GM19043 (cell line): ENCODE data around the gene S100PBP.

ENCODE experiments used
- ATAC-seq: cut with Tn5 transposase; IDR thresholded peaks from one replicate; pipeline ENCODE4 v1.9.1; 2021; ENCODE audit warnings: low read depth; ENCODE audit not compliant: unreplicated experiment

Gene S100PBP

GRCh38 chr1:32818804-32819541 lies 1.5 kb downstream of the S100PBP start:
- ATAC-seq, result no peak

DNA sequence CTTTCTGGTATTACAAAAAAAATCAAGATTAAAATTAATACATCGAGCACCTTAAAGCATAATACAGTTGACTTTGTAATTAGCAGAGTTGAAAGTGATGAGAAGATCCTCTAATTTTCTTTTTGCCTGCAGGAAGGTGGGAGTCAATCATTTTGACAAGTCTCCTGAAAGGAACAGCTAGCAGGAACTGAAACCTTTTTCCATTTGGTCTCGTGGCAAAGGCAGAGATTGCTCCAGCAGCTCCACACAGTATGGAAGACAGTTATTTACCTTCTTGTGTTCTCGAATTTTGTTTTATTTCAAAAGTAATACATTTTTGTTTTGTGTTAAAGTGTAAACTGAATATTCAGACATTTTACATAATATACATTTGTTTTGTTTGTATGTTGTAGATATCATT lies 7.7 kb downstream of the S100PBP start:
- no peak for ATAC-seq

GRCh38 chr1:32828341-32828740 lies 10.9 kb downstream of the S100PBP start:
- ATAC-seq, result no peak

DNA sequence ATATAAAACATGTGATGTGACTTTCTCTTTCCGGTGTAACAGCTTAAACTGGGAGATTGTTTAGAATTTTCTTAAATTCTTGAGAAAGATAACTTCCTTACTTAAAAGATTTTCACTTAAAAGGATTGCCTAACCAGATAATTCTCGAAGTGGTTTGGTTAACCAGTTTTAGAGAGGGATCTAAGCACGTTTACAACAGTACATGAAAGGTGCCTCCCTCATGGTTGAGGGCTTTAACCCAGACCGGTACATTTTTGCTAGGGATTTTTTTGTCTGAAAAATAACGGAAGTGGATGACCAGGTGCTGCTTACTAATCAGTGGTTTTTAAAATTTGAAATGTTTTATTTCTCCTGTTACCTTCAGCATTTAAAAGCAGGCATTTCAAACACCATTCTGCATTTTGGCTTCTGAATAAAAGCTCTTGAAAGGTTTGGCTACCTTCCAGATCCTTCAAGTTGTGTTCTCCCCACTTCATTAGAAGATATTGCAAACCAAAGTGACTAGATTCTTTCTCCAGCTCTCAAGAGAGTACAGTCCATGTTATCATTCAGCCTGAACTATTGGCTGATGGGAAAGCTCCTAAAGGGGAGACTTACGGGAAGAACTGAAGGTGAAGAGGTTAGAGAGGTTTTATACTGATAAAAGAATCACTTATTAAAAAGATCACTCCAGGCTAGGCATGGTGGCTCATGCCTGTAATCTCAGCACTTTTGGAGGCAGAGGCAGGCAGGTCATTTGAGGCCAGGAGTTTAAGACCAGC lies 12.8 kb downstream of the S100PBP start:
- no peak for ATAC-seq

GRCh38 chr1:32831878-32832277 lies 14.4 kb downstream of the S100PBP start:
- ATAC-seq, result no peak

DNA sequence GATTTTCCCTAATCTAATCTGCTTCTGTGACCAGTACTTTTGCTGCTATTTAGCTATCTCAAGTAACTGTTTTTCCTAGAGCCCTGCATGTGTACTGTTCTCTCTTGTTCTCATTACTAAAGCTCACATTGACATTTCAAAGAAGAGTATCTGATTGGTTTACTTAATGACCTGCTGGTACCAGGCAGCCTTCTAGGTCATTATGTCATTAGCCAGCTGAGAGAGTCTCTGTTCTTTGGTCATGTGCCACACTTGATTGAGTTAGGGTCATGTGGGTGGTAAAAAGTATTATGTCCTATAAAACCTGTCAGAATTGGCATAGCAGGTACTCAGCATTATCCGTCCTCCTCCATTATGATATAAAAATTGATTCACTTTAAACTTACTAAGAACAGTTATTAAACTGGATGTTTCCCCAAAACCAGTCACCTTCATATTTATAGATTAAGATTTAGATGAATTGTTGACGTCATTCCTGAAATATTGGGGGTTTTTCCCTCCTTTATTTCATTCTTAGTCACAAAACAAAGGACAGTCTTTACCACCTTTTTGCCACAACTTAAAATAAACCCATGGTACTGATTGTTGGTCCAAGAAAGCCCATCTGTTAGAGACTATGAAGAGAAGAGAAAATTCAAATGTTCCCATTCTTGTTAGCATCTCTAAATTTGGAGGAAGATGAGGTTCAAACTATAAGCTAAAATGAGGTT lies 31.1 kb downstream of the S100PBP start:
- no peak for ATAC-seq

- ATAC-seq, result no peak
These were observed 38.6 kb downstream of the S100PBP start for GRCh38 chr1:32855861-32856617.

DNA sequence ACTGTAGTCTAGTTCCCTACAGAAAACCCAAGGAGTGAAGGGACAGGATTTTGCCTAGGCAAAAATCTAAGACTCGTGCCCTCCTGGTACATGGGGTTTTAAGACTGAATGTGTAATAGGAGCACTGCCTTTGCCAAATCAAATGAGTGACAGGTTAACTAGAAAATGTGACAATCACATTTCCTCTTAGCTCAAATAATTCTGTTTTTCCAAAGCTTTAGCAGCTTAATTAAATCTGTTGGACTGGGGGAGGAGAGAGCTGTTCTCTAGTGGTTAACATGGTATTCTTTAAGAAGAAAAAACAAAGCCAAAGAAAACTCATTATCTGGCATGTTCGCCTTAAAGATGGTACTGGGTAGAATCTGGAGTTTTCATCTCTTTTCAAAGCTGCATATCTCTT lies 40.7 kb downstream of the S100PBP start:
- ATAC-seq, result no peak

- no peak for ATAC-seq
These were observed 41.3 kb downstream of the S100PBP start for GRCh38 chr1:32858791-32859190.

DNA sequence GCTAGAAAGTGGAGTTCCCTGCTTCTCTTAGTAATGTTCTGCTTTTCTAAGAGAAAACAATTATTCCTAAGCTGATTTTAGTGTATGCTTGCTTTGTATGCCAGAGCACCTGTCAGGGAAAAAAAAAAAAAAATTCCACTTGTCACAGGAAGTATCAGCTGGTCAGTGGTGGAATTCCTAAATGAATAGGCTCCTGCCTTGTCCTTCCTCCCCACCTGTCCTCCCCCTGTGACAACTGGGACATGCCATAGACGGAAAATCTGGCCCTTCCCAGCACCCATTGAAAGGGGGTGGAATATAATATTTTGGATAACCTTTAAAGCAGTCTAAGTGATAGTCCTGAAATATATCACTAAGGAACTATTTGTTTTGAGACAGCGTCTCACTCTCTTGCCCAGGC lies 42.5 kb downstream of the S100PBP start:
- ATAC-seq, result no peak

GRCh38 chr1:32860566-32860965 lies 43.1 kb downstream of the S100PBP start:
- ATAC-seq, result no peak

DNA sequence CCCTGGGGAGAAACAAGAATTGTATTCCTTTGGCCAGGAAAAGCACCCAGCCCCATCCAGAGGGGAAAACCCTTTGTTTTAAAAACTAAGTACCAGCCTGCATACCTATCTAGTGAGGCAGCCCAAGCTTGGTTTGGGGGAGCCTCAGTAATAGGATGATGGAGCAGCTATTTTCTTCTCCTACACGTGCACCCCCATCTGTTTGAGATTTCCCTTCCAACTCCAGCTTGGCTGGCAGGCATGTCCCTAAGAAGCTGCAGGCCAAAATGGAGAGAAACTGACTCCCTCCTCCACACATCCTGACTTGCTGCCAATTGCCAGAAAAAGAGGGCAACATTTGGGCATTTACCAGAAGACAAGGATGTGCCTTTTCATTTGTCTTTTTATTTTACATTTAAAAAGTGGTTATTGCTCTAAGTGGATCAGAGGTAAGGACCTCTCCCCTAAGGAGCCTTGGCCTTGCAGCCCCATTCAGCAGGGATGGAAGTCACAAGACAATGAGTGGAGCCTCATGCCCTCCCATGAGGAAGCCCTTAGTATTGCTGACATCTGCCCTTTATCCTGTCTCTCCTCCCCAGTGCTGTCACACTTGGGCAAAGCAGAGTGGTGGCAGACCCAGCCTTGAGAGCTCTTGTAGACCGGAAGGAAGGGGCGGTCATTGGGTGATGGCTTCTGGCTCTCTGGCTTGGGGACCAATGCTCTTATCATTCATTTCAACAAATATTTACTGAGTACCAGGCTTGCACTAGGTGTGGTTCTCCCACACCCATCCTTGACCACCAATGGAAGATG lies 44.6 kb downstream of the S100PBP start:
- ATAC-seq, result no peak

- no peak for ATAC-seq
These were observed 45.9 kb downstream of the S100PBP start for GRCh38 chr1:32863218-32863880.

GRCh38 chr1:32863881-32864245 lies 46.4 kb downstream of the S100PBP start:
- no peak for ATAC-seq

DNA sequence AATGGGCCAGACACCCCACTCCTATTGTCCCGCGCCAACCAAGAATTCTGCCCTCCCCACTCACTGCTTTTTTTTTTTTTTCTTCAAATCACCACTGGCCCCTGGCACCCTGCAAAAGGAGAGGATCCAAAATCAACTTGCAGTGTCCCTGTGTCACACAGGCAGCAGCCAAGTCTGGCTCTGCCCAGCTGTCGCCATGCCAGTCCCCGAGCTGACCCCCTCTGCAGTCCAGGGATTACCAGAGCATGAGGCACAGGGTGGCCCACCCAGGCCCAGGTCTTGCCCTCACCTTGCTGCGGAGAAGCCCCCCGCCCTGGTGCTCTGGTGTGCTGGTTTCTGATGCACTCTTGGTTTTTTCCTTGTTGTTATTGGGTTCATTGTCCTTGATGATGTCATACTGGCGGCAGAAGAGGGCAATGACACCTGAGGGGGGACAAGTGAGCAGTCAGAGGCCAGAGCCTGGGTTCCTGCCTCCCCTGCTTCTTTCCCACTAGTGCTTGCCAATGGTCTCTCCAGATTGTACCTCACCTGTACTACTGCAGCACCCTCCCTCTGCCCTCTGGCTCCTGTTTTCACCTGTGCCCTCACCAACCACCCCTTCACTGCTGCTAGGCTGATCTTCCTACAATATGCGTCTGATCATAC lies 47.0 kb downstream of the S100PBP start:
- ATAC-seq, result no peak

GRCh38 chr1:32865639-32866405 lies 48.4 kb downstream of the S100PBP start:
- no peak for ATAC-seq

DNA sequence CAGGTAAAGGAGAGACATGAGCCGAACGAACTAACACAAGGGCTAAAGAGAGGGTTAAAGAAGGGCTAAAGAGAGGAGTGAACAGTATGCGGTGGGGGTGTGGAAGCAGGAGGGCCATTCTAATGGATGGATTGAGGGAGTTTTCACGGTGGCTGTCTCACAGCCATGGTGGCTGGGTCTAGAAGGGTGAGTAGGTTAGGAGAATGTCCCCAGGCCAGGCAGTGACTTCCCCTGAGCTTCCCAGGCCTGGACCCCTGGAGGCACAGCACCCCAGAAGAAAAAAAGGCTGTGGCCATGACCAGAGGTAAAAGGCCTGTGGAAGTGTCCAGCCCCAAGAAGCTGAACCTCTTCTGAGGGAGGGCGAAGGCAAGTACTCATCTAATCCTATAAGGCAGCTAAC lies 49.7 kb downstream of the S100PBP start:
- no peak for ATAC-seq

DNA sequence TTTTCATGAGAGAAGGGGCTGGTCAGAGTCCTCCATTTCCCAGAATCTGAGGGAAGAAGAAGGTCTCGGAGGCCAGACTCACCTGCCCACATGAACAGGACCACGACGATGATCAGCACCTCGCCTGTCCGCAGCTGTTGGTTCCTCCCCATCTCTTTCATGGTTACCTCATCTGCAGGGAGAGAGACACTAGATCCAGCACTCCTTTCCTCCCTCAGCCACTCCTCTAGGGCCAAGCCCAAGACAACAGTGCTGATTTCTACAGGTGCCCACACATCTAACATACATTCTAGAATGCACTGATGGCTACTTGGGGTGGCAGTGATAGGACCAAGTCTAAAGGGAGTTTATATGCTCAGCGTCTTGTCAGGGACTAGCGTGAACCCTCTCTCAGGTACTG lies 50.2 kb downstream of the S100PBP start:
- no peak for ATAC-seq
